ENCODE results near the gene CHD5. TPM values are rescaled to one million over a fixed set of nuclear protein-coding genes. Genes with fewer than 3 reads are reported as not detected.

Gene CHD5
- total and polyA plus RNA-seq, 2 of the 4 experiments (the other 2 are of a cell fraction): under 0.01 to 0.09 TPM

GRCh38 chr1:6110326-6110725 lies 69.8 kb downstream of the CHD5 start:
- Histone ChIP-seq H3K4me2 (ENCODE audit: low read depth, low read length) (no peak overlapping the region), H3K4me1 (ENCODE audit: control insufficient read depth, insufficient read depth, low read length) (peaks cover under 1% of the 10 kb centered on the region; the same call in 1 of the 2 replicates), H3K18ac (ENCODE audit: low read depth, low read length) (no peak overlapping the region), H4K20me1 (ENCODE audit: insufficient read depth, low read length) (no peaks in the 10 kb centered on the region), H2AK5ac (ENCODE audit: low read depth, low read length) (no peak overlapping the region), H2BK5ac (ENCODE audit: low read depth, low read length, poor library complexity, severe bottlenecking) (no peak overlapping the region), H4K91ac (ENCODE audit: insufficient read depth, low read depth, low read length) (no peak overlapping the region), H3K56ac (ENCODE audit: extremely low read depth, insufficient read depth, low read length) (no peak overlapping the region), H2BK15ac (ENCODE audit: low read depth, low read length) (no peak overlapping the region), H3K14ac (replicated peaks; ENCODE audit: low read depth, low read length) (no peak overlapping the region), H3K4ac (ENCODE audit: low read depth, low read length) (no peak overlapping the region), H2AK9ac (replicated peaks; ENCODE audit: low read depth, low read length, poor library complexity) (no peak overlapping the region), H2BK120ac (ENCODE audit: low read depth, low read length) (no peak overlapping the region), H2BK20ac (ENCODE audit: low read depth, low read length) (no peak overlapping the region), H3K4me3 (ENCODE audit: insufficient read depth, low read depth, low read length) (no peak overlapping the region), H3K9me1 (ENCODE audit: insufficient read depth, low read length) (no peaks in the 10 kb centered on the region), H4K8ac (ENCODE audit: low read depth in 2 of 2, low read length in 2 of 2) (no peak overlapping the region), H3K27ac (ENCODE audit: insufficient read depth, low read length) (no peak overlapping the region), H4K5ac (ENCODE audit: low read depth, low read length) (no peak overlapping the region), H3K36me3 (ENCODE audit: control insufficient read depth, insufficient read depth, low read length) (no peaks in the 10 kb centered on the region), H3K79me1 (ENCODE audit: low read depth in 1 of 2, low read length in 2 of 2) (no peaks in the 10 kb centered on the region), H3K27me3 (ENCODE audit: control insufficient read depth, insufficient read depth, low read length) (peaks cover 12% of the 10 kb centered on the region; the same call in 1 of the 2 replicates), H3K23ac (ENCODE audit: low read depth, low read length) (no peak overlapping the region), H3K9ac (ENCODE audit: low read depth, low read length) (no peak overlapping the region), H3K9me3 (ENCODE audit: control insufficient read depth, insufficient read depth, low read length) (peaks cover 1% of the 10 kb centered on the region; the same call in 1 of the 2 replicates), H2AFZ (replicated peaks; ENCODE audit: low read length, poor library complexity) (no peak overlapping the region)
- WGBS, 2 experiments (ENCODE audit: extremely low coverage in 2 of 2, insufficient read length in 1 of 2): 60% methylated on average over 1 of the region's 15 CpGs; no CpG with 5 or more reads in 1 of the 2 experiments
- no TSS peak for BruUV-seq (replicated peaks)
- in situ Hi-C loops (cut with MboI; ENCODE audit: low sequenced_read_pairs): no loop called here
- ATAC-seq (ENCODE audit: low read depth) (no peak), DNase-seq (no peak)
- dilution Hi-C loops (cut with HindIII; ENCODE audit: low sequenced_read_pairs, unreplicated experiment): no loop called here
- CTCF ChIA-PET: no interaction called here
- POLR2A ChIA-PET (ENCODE audit: unreplicated experiment): no interaction called here
- no peak for TF ChIP-seq BHLHE40 (IDR thresholded peaks at IDR 0.05; ENCODE audit: low read depth, low read length)
- intact Hi-C loops (cut with micrococcal nuclease): no loop called here

All from IMR-90 (cell line).